ENCODE data around the gene SLC12A3. TPM values are rescaled to one million over a fixed set of nuclear protein-coding genes. Genes with fewer than 3 reads are reported as not detected.

SLC12A3 gene
- total RNA-seq, 4 donors from 2014 or later, result not detected

GRCh38 chr16:56916571-56917403 is 51.8 kb downstream of the SLC12A3 start:
- 63 to 68% methylated on average over 2 to 3 of the region's 5 CpGs for WGBS, 2 donors (ENCODE audit: low coverage in 1 of 2)
- Histone ChIP-seq H3K36me3 (no peaks in the 10 kb centered on the region), H3K4me3 (no peak overlapping the region), H3K27ac (peak overlapping the region in 2 of 4 donors; percentile 24 to 36), H3K4me1 (peaks cover 0 to 15% (median 0%) of the 10 kb centered on the region in 3 donors), H3K9me3 (no peaks in the 10 kb centered on the region), H3K27me3 (no peaks in the 10 kb centered on the region)
- no peak for TF ChIP-seq EP300 (IDR thresholded peaks at IDR 0.05)
- TF ChIP-seq POLR2A (IDR thresholded peaks at IDR 0.05), result no peak
- TF ChIP-seq CTCF (IDR thresholded peaks at IDR 0.05), result no peak
- no peak for TF ChIP-seq POLR2AphosphoS5 (IDR thresholded peaks at IDR 0.05)
- ATAC-seq, result no peak

- no peak for TF ChIP-seq POLR2A (IDR thresholded peaks at IDR 0.05)
- no peaks in the 10 kb centered on the region for H3K9me3 ChIP-seq
- no peak overlapping the region for H3K27ac ChIP-seq
- no peaks in the 10 kb centered on the region for H3K36me3 ChIP-seq
- H3K4me3 ChIP-seq, result no peak overlapping the region
- 85 to 91% methylated on average over 7 to 10 of the region's 12 CpGs for WGBS, 2 donors (ENCODE audit: low coverage in 1 of 2)
- no peaks in the 10 kb centered on the region for H3K27me3 ChIP-seq
- no peak for ATAC-seq
- H3K4me1 ChIP-seq, result peaks cover 0 to 15% (median 0%) of the 10 kb centered on the region in 3 donors
Measured at GRCh38 chr16:56918467-56919012, 53.5 kb downstream of the SLC12A3 start.

- Histone ChIP-seq H3K36me3 (no peaks in the 10 kb centered on the region), H3K4me1 (peaks cover 0 to 15% (median 0%) of the 10 kb centered on the region in 3 donors), H3K4me3 (no peak overlapping the region), H3K27me3 (no peaks in the 10 kb centered on the region), H3K9me3 (no peaks in the 10 kb centered on the region), H3K27ac (no peak overlapping the region)
- TF ChIP-seq POLR2AphosphoS5 (IDR thresholded peaks at IDR 0.05) (no peak), EP300 (IDR thresholded peaks at IDR 0.05) (no peak), POLR2A (IDR thresholded peaks at IDR 0.05) (no peak), CTCF (IDR thresholded peaks at IDR 0.05) (no peak)
- 42 to 73% methylated on average over 4 to 9 of the region's 11 CpGs for WGBS, 2 donors (ENCODE audit: low coverage in 1 of 2)
- ATAC-seq, result no peak
Measured at GRCh38 chr16:56919099-56919800, 54.2 kb downstream of the SLC12A3 start.

- TF ChIP-seq POLR2AphosphoS5 (IDR thresholded peaks at IDR 0.05) (no peak), POLR2A (IDR thresholded peaks at IDR 0.05) (no peak), CTCF (IDR thresholded peaks at IDR 0.05) (no peak), EP300 (IDR thresholded peaks at IDR 0.05) (no peak)
- Histone ChIP-seq H3K4me1 (no peaks in the 10 kb centered on the region), H3K4me3 (no peak overlapping the region), H3K36me3 (no peaks in the 10 kb centered on the region), H3K27ac (no peak overlapping the region), H3K27me3 (no peaks in the 10 kb centered on the region), H3K9me3 (no peaks in the 10 kb centered on the region)
- WGBS, 2 donors (ENCODE audit: low coverage in 1 of 2), result 71 to 73% methylated on average over 2 to 4 of the region's 4 CpGs
- ATAC-seq, result no peak
Measured at GRCh38 chr16:56921571-56921970, 56.6 kb downstream of the SLC12A3 start.

GRCh38 chr16:56923481-56924091 is 58.6 kb downstream of the SLC12A3 start:
- no peak overlapping the region for H3K4me3 ChIP-seq
- WGBS, 2 donors (ENCODE audit: low coverage in 1 of 2), result 87 to 89% methylated on average over 6 to 8 of the region's 9 CpGs
- no peak overlapping the region for H3K27ac ChIP-seq
- H3K9me3 ChIP-seq, result no peaks in the 10 kb centered on the region
- TF ChIP-seq POLR2A (IDR thresholded peaks at IDR 0.05) (no peak), CTCF (IDR thresholded peaks at IDR 0.05) (no peak), POLR2AphosphoS5 (IDR thresholded peaks at IDR 0.05) (no peak), EP300 (IDR thresholded peaks at IDR 0.05) (no peak)
- no peaks in the 10 kb centered on the region for H3K27me3 ChIP-seq
- H3K36me3 ChIP-seq, result no peaks in the 10 kb centered on the region
- ATAC-seq, result no peak
- H3K4me1 ChIP-seq, result no peaks in the 10 kb centered on the region

Measured in gastroesophageal sphincter (tissue), 4 donors.